CD14-positive monocyte (primary cell): ENCODE data around the gene KCNJ6. TPM values are rescaled to one million over a fixed set of nuclear protein-coding genes. Genes with fewer than 3 reads are reported as not detected.

ENCODE experiments used
- DNase-seq, 3 donors: peaks; one replicate each; pipeline ENCODE4 v3.0.0-alpha.2; 2011 to 2022
- H2AFZ ChIP-seq: 2 replicates; pipeline ENCODE4 v1.6.0; 2012; ENCODE audit warnings: mild to moderate bottlenecking, low read depth, low read length, inconsistent platforms; ENCODE audit not compliant: insufficient read depth, poor library complexity, severe bottlenecking
- H3K27ac ChIP-seq, 2 donors: 1 replicate in 1 of 2; 2 replicates in 1 of 2; pipeline ENCODE4 v1.5.1; 2012 to 2013; ENCODE audit warnings: low read length in 2 of 2, control low read depth in 1 of 2, inconsistent platforms in 1 of 2, low read depth in 1 of 2, mild to moderate bottlenecking in 1 of 2
- H3K27me3 ChIP-seq, 2 donors: one replicate each; pipeline versions ENCODE4 v1.6.0 to v1.6.1; 2011 to 2013; ENCODE audit warnings: low read length in 2 of 2; ENCODE audit not compliant: control insufficient read depth in 2 of 2, insufficient read depth in 2 of 2
- H3K36me3 ChIP-seq, 2 donors: replicated peaks in 1 of 2; 1 replicate in 1 of 2; 2 replicates in 1 of 2; pipeline versions ENCODE4 v1.5.1 to v1.6.1; 2012 to 2013; ENCODE audit warnings: low read length in 2 of 2, control low read depth in 1 of 2, inconsistent platforms in 1 of 2, mild to moderate bottlenecking in 1 of 2; ENCODE audit not compliant: insufficient read depth in 2 of 2, control insufficient read depth in 1 of 2
- H3K4me1 ChIP-seq, 2 donors: 1 replicate in 1 of 2; 2 replicates in 1 of 2; pipeline versions ENCODE4 v1.5.1 to v1.6.1; 2012 to 2013; ENCODE audit warnings: low read length in 2 of 2, control low read depth in 1 of 2, inconsistent platforms in 1 of 2, mild to moderate bottlenecking in 1 of 2, moderate library complexity in 1 of 2; ENCODE audit not compliant: insufficient read depth in 2 of 2, control insufficient read depth in 1 of 2
- H3K4me2 ChIP-seq: replicated peaks from 2 replicates; pipeline ENCODE3; 2012; ENCODE audit warnings: low read length, moderate library complexity, mild to moderate bottlenecking; ENCODE audit not compliant: poor library complexity, severe bottlenecking; ENCODE audit errors: extremely low read depth
- H3K4me3 ChIP-seq, 3 experiments: fragments of 200-600 bp in 1 of 3; sonication (generic) in 1 of 3; replicated peaks in 1 of 3; 1 replicate in 2 of 3; 2 replicates in 1 of 3; pipeline ENCODE4 v1.5.1; 2011 to 2013; ENCODE audit warnings: low read length in 3 of 3, mild to moderate bottlenecking in 3 of 3, control low read depth in 2 of 3, low read depth in 2 of 3, inconsistent platforms in 1 of 3, moderate library complexity in 1 of 3
- H3K79me2 ChIP-seq: 2 replicates; pipeline ENCODE4 v1.6.0; 2012; ENCODE audit warnings: mild to moderate bottlenecking, control low read depth, inconsistent platforms, low read length, moderate library complexity; ENCODE audit not compliant: insufficient read depth
- H3K9ac ChIP-seq: 2 replicates; pipeline ENCODE4 v1.6.0; 2017; ENCODE audit warnings: low read length, mild to moderate bottlenecking; ENCODE audit not compliant: insufficient read depth, poor library complexity, severe bottlenecking
- H3K9me3 ChIP-seq, 2 donors: replicated peaks in 1 of 2; 1 replicate in 1 of 2; 2 replicates in 1 of 2; pipeline versions ENCODE4 v1.5.1 to v1.6.1; 2012 to 2013; ENCODE audit warnings: low read length in 2 of 2, control low read depth in 1 of 2; ENCODE audit not compliant: control insufficient read depth in 1 of 2, insufficient read depth in 1 of 2
- H4K20me1 ChIP-seq: 2 replicates; pipeline ENCODE4 v1.6.0; 2012; ENCODE audit warnings: mild to moderate bottlenecking, low read length, control low read depth, moderate library complexity; ENCODE audit not compliant: insufficient read depth
- H3K27ac Mint-ChIP-seq, 7 donors: one replicate each; pipeline ENCODE4 v1.8.0; 2020; ENCODE audit warnings: mild to moderate bottlenecking in 7 of 7, mixed read lengths in 7 of 7, moderate library complexity in 6 of 7, inconsistent platforms in 2 of 7
- H3K27me3 Mint-ChIP-seq, 3 donors: one replicate each; pipeline ENCODE4 v1.8.0; 2021 to 2022; ENCODE audit warnings: low read depth in 3 of 3, mild to moderate bottlenecking in 3 of 3, mixed read lengths in 3 of 3, moderate library complexity in 3 of 3, inconsistent platforms in 1 of 3
- H3K36me3 Mint-ChIP-seq, 2 donors: one replicate each; pipeline ENCODE4 v1.8.0; 2020; ENCODE audit warnings: mixed read lengths in 2 of 2, inconsistent platforms in 1 of 2, mild to moderate bottlenecking in 1 of 2
- H3K4me1 Mint-ChIP-seq: one replicate; pipeline ENCODE4 v1.8.0; 2020; ENCODE audit warnings: mild to moderate bottlenecking, mixed read lengths
- H3K4me3 Mint-ChIP-seq, 2 donors: one replicate each; pipeline ENCODE4 v1.8.0; 2020; ENCODE audit warnings: mild to moderate bottlenecking in 2 of 2, mixed read lengths in 2 of 2, moderate library complexity in 1 of 2
- H3K9me3 Mint-ChIP-seq, 7 donors: one replicate each; pipeline ENCODE4 v1.8.0; 2020 to 2022; ENCODE audit warnings: mixed read lengths in 7 of 7, mild to moderate bottlenecking in 6 of 7, moderate library complexity in 6 of 7, inconsistent platforms in 2 of 7
- CTCF ChIP-seq: fragments of 200-600 bp; IDR thresholded peaks from one replicate; pipeline ENCODE4 v1.8.0; 2022; ENCODE audit warnings: antibody characterized with exemption, mild to moderate bottlenecking
- WGBS: methylation state at CpG from one replicate; pipeline ENCODE4 v1.1.5; 2013; ENCODE audit warnings: missing lambda C conversion rate; ENCODE audit not compliant: insufficient coverage; 5-methylcytosine and 5-hydroxymethylcytosine counted together
- intact Hi-C, 2 donors: fragments of 100-400 bp; cut with micrococcal nuclease; formaldehyde crosslinking; loops; one replicate each; pipeline versions ENCODE4 v1.15.0 to v1.15.1; 2023
- polyA plus RNA-seq, 3 donors: library from polyadenylated mRNA; depleted of rRNA in 1 of 3; unstranded in 2 of 3; stranded (reverse) in 1 of 3; fragments of 300-500 nt in 2 of 3; fragments of >200 nt in 1 of 3; fragmentation: Illumina TruSeq in 2 of 3; gene quantifications; 1 replicate in 2 of 3; 2 replicates in 1 of 3; pipeline ENCODE4 v1.2.3, GENCODE V29; 2012 to 2021

The KCNJ6 gene
- polyA plus RNA-seq, 3 donors, result not detected

GRCh38 chr21:37737507-37737906, 178.8 kb downstream of the KCNJ6 start:
- H3K79me2 ChIP-seq, result no peaks in the 10 kb centered on the region
- Mint-ChIP-seq H3K9me3 (peaks cover 0 to 5% (median 0%) of the 10 kb centered on the region in 7 donors), H3K36me3 (no peaks in the 10 kb centered on the region), H3K4me1 (no peaks in the 10 kb centered on the region), H3K27me3 (peaks cover 3 to 14% (median 5%) of the 10 kb centered on the region in 3 donors), H3K4me3 (no peak overlapping the region), H3K27ac (no peak overlapping the region)
- no peak overlapping the region for H3K27ac ChIP-seq
- no peak overlapping the region for H3K4me2 ChIP-seq
- H2AFZ ChIP-seq, result no peak overlapping the region
- 93% methylated on average over 4 of the region's 4 CpGs for WGBS
- H4K20me1 ChIP-seq, result no peaks in the 10 kb centered on the region
- H3K27me3 ChIP-seq, result no peaks in the 10 kb centered on the region
- no peaks in the 10 kb centered on the region for H3K36me3 ChIP-seq
- intact Hi-C loops, result no loop called here
- H3K9ac ChIP-seq, result no peak overlapping the region
- H3K4me1 ChIP-seq, result no peaks in the 10 kb centered on the region
- DNase-seq, result no peak
- no peak overlapping the region for H3K4me3 ChIP-seq
- TF ChIP-seq CTCF, result no peak
- no peaks in the 10 kb centered on the region for H3K9me3 ChIP-seq

GRCh38 chr21:37734846-37735245, 181.4 kb downstream of the KCNJ6 start:
- no peak overlapping the region for H3K4me2 ChIP-seq
- H3K27ac Mint-ChIP-seq, result no peak overlapping the region
- TF ChIP-seq CTCF, result no peak
- H3K27me3 Mint-ChIP-seq, result peaks cover 6 to 9% (median 7%) of the 10 kb centered on the region in 3 donors
- no peak overlapping the region for H3K4me3 ChIP-seq
- DNase-seq, result no peak
- peaks cover 0 to 5% (median 0%) of the 10 kb centered on the region in 7 donors for H3K9me3 Mint-ChIP-seq
- H3K27ac ChIP-seq, result no peak overlapping the region
- H3K27me3 ChIP-seq, result no peaks in the 10 kb centered on the region
- no peaks in the 10 kb centered on the region for H3K36me3 ChIP-seq
- no peaks in the 10 kb centered on the region for H3K4me1 ChIP-seq
- H3K36me3 Mint-ChIP-seq, result no peaks in the 10 kb centered on the region
- 98% methylated on average over 6 of the region's 10 CpGs for WGBS
- H3K9ac ChIP-seq, result no peak overlapping the region
- intact Hi-C loops, result no loop called here
- H3K4me1 Mint-ChIP-seq, result no peaks in the 10 kb centered on the region
- H3K9me3 ChIP-seq, result no peaks in the 10 kb centered on the region
- no peaks in the 10 kb centered on the region for H3K79me2 ChIP-seq
- H3K4me3 Mint-ChIP-seq, result no peak overlapping the region
- H4K20me1 ChIP-seq, result no peaks in the 10 kb centered on the region
- H2AFZ ChIP-seq, result no peak overlapping the region
